Measurements from ENCODE around the gene TRIB2. TPM values are rescaled to one million over a fixed set of nuclear protein-coding genes. Genes with fewer than 3 reads are reported as not detected.

TRIB2 gene
- total and polyA plus RNA-seq, 9 of the 15 experiments (the other 6 are each of a cell fraction or from before 2014, with no cell fraction given) = 9.0 to 39.0 (median 26.3) TPM

- POLR2A ChIA-PET = no interaction called here
- BruUV-seq (replicated peaks) = no TSS peak
- intact Hi-C loops (cut with micrococcal nuclease) = no loop called here
- TF ChIP-seq XRCC4 (IDR thresholded peaks at IDR 0.05; ENCODE audit: extremely low read depth, insufficient read depth, insufficient read length) = no peak
- no peak for TF ChIP-seq CBX3 (IDR thresholded peaks at IDR 0.05; ENCODE audit: borderline replicate concordance in 1 of 2, low read length in 2 of 2)
- no peak for TF ChIP-seq KDM2B (CRISPR knock-in tag; IDR thresholded peaks at IDR 0.05)
- no peak for TF ChIP-seq DLX4 (CRISPR knock-in tag; IDR thresholded peaks at IDR 0.05)
- no peak for TF ChIP-seq E4F1 (CRISPR knock-in tag; IDR thresholded peaks at IDR 0.05; ENCODE audit: borderline replicate concordance)
- TF ChIP-seq SP2 (IDR thresholded peaks at IDR 0.05; ENCODE audit: extremely low read depth, low read depth, low read length, poor library complexity, severe bottlenecking) = no peak
- TF ChIP-seq HNRNPLL (IDR thresholded peaks at IDR 0.05; ENCODE audit: low read depth, low read length, poor library complexity, severe bottlenecking) = no peak
- TF ChIP-seq PBX2 (CRISPR knock-in tag; IDR thresholded peaks at IDR 0.05; ENCODE audit: low read depth) = no peak
- TF ChIP-seq PBX2 (tag; conservative IDR thresholded peaks at IDR 0.05; ENCODE audit: low read depth) = no peak
- no peak for TF ChIP-seq NEUROD1 (IDR thresholded peaks at IDR 0.05; ENCODE audit: borderline replicate concordance, low read depth, low read length, partially characterized antibody)
- TF ChIP-seq ZNF644 (tag; IDR thresholded peaks at IDR 0.05; ENCODE audit: low read depth) = no peak
- TF ChIP-seq KHSRP (IDR thresholded peaks at IDR 0.05) = no peak
These were observed 33.6 kb downstream of the TRIB2 start for GRCh38 chr2:12750166-12750905.

More at GRCh38 chr2:12750166-12750905, 33.6 kb downstream of the TRIB2 start:
- CTCF ChIA-PET (ENCODE audit: low intra/inter-chr PET ratio) = no interaction called here
- peaks cover 0 to 6% of the 10 kb centered on the region in 2 experiments; a peak in 3 of 5 replicates for H3K27me3 ChIP-seq (ENCODE audit: control insufficient read depth in 2 of 2, insufficient read depth in 2 of 2, low read length in 2 of 2)
- FAIRE-seq = no peak
- no peaks in the 10 kb centered on the region for H3K36me3 ChIP-seq (ENCODE audit: control insufficient read depth, insufficient read depth, low read length)
- DNase-seq (ENCODE audit: extremely low read depth in 1 of 4, low spot score in 3 of 4) = no peak
- H3K9ac ChIP-seq (ENCODE audit: insufficient read depth in 1 of 2, low read depth in 2 of 2, low read length in 2 of 2) = no peak overlapping the region
- H3K4me1 ChIP-seq (replicated peaks in 1 of 2; ENCODE audit: control insufficient read depth in 2 of 2, insufficient read depth in 2 of 2, low read length in 2 of 2) = no peaks in the 10 kb centered on the region
- no peaks in the 10 kb centered on the region for H3K9me1 ChIP-seq (ENCODE audit: control insufficient read depth, insufficient read depth, low read length)
- no peaks in the 10 kb centered on the region for H4K20me1 ChIP-seq (replicated peaks; ENCODE audit: control insufficient read depth, insufficient read depth, low read length)
- no peak overlapping the region for H2AFZ ChIP-seq (ENCODE audit: low read depth, low read length)
- in situ Hi-C loops (cut with MboI) = no loop called here
- ATAC-seq = no peak
- no peak overlapping the region for H3K27ac ChIP-seq (ENCODE audit: extremely low read depth, low read depth, low read length)
- 2% methylated on average over 7 of the region's 7 CpGs for WGBS (ENCODE audit: insufficient coverage, low coverage, missing lambda C conversion rate)
- no peaks in the 10 kb centered on the region for H3K79me2 ChIP-seq (ENCODE audit: control insufficient read depth, insufficient read depth, low read length)
- H3K4me3 ChIP-seq = no peak overlapping the region
- no peak overlapping the region for H3K4me2 ChIP-seq (ENCODE audit: insufficient read depth, low read length)
- H3K9me3 ChIP-seq (replicated peaks; ENCODE audit: control insufficient read depth, insufficient read depth, low read depth, low read length) = no peaks in the 10 kb centered on the region
